ENCODE measurements around the gene SETD5. TPM values are rescaled to one million over a fixed set of nuclear protein-coding genes. Genes with fewer than 3 reads are reported as not detected.

The SETD5 gene
- total RNA-seq, 3 donors from 2014 or later (not counting 1 experiment from before 2014, with no cell fraction given): 106 to 154 (median 140) TPM

DNA sequence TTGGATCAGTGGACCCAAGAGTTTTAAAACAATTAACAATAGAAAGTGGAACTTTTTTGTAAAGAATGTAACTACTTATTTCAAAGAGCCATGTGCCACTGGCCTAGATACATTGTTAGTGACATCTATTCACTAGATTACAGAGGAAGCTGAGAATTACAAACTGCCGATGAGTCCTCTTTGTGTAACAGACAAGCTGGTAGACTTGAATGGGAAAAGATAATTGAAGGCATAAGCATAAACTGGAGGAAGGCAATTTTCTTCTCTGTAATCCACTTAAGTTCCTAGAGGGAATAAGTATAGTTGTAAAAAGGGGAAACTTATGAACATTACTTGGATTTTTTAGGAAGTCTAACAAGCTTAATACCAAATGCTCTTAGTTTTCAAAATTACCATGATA is 19.4 kb upstream of the SETD5 start:
- ATAC-seq: no peak
- Histone ChIP-seq H3K36me3 (ENCODE audit: control insufficient read depth, insufficient read depth, low read length) (peaks cover 69% of the 10 kb centered on the region), H3K4me3 (ENCODE audit: low read length) (no peak overlapping the region), H3K4me1 (ENCODE audit: control insufficient read depth, insufficient read depth, low read length) (no peaks in the 10 kb centered on the region), H3K27me3 (ENCODE audit: control insufficient read depth, insufficient read depth, low read length) (no peaks in the 10 kb centered on the region), H3K9me3 (ENCODE audit: control insufficient read depth, insufficient read depth, low read length) (no peaks in the 10 kb centered on the region), H3K27ac (ENCODE audit: low read length) (no peak overlapping the region)
- H3K27ac Mint-ChIP-seq: peak overlapping the region; percentile 18 to 53
- no peaks in the 10 kb centered on the region for H3K9me3 Mint-ChIP-seq
- no peaks in the 10 kb centered on the region for H3K27me3 Mint-ChIP-seq (ENCODE audit: low read depth in 2 of 2)
- intact Hi-C loops (cut with micrococcal nuclease): no loop called here
- WGBS (ENCODE audit: insufficient coverage): 100% methylated on average over 1 of the region's 1 CpG
- DNase-seq: no peak
- H3K4me3 Mint-ChIP-seq: no peak overlapping the region
- TF ChIP-seq, protein P1, sequence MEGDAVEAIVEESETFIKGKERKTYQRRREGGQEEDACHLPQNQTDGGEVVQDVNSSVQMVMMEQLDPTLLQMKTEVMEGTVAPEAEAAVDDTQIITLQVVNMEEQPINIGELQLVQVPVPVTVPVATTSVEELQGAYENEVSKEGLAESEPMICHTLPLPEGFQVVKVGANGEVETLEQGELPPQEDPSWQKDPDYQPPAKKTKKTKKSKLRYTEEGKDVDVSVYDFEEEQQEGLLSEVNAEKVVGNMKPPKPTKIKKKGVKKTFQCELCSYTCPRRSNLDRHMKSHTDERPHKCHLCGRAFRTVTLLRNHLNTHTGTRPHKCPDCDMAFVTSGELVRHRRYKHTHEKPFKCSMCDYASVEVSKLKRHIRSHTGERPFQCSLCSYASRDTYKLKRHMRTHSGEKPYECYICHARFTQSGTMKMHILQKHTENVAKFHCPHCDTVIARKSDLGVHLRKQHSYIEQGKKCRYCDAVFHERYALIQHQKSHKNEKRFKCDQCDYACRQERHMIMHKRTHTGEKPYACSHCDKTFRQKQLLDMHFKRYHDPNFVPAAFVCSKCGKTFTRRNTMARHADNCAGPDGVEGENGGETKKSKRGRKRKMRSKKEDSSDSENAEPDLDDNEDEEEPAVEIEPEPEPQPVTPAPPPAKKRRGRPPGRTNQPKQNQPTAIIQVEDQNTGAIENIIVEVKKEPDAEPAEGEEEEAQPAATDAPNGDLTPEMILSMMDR (IDR thresholded peaks at IDR 0.05): no peak
- H3K4me1 Mint-ChIP-seq: peaks cover 10% of the 10 kb centered on the region in 2 donors
- H3K36me3 Mint-ChIP-seq: peaks cover 19% of the 10 kb centered on the region

DNA sequence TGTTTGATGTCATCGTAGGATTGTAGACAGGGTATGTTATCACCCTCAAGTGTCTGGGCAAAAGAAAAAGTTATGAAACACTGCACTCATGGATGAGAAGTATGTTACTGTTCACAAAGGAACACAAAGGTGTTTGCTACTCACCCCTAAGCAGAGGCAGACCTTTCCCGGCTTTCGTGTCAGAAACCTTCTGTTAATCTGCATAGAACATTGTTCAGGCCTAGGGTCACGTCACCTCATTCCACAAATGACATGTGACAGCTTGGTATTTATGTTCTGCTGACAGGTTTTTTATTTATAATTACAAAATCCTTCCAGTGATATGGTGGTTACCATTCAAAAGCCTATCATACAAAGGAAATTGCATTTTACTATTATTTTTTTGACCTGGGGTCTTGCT is 18.1 kb upstream of the SETD5 start:
- H3K9me3 ChIP-seq (ENCODE audit: control insufficient read depth, insufficient read depth, low read length): no peaks in the 10 kb centered on the region
- H3K4me3 ChIP-seq (ENCODE audit: low read length): no peak overlapping the region
- peaks cover 19% of the 10 kb centered on the region for H3K36me3 Mint-ChIP-seq
- peaks cover 65% of the 10 kb centered on the region for H3K36me3 ChIP-seq (ENCODE audit: control insufficient read depth, insufficient read depth, low read length)
- peaks cover 6 to 10% of the 10 kb centered on the region in 2 donors for H3K4me1 Mint-ChIP-seq
- no peak overlapping the region for H3K27ac Mint-ChIP-seq
- no peaks in the 10 kb centered on the region for H3K27me3 Mint-ChIP-seq (ENCODE audit: low read depth in 2 of 2)
- no peak overlapping the region for H3K4me3 Mint-ChIP-seq
- H3K27me3 ChIP-seq (ENCODE audit: control insufficient read depth, insufficient read depth, low read length): no peaks in the 10 kb centered on the region
- H3K27ac ChIP-seq (ENCODE audit: low read length): no peak overlapping the region
- DNase-seq (no peak), ATAC-seq (no peak)
- WGBS (ENCODE audit: insufficient coverage): 71% methylated on average over 4 of the region's 4 CpGs
- no peaks in the 10 kb centered on the region for H3K4me1 ChIP-seq (ENCODE audit: control insufficient read depth, insufficient read depth, low read length)
- intact Hi-C loops (cut with micrococcal nuclease): no loop called here
- TF ChIP-seq, protein P1 (IDR thresholded peaks at IDR 0.05): no peak
- H3K9me3 Mint-ChIP-seq: no peaks in the 10 kb centered on the region

DNA sequence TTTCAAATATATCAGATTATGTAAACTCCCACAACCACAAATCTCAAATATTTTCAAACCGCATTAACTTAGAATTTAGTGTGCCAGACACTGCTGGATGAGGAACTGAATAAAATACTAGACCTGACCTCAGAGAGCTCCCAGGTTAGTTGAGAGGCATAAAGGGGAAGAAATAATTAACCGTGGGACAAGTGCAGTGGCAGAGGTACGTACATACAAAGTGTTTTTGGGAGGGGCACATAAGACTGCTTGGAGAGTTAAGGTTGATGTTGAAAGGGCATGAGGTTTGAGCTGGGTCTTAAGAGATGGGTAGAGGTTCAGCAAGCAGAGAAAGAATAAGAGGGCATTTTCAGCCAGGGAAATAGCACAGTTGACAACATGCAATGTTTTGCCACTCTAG is 17.4 kb upstream of the SETD5 start:
- TF ChIP-seq, protein P1 (IDR thresholded peaks at IDR 0.05): no peak
- no peak overlapping the region for H3K27ac ChIP-seq (ENCODE audit: low read length)
- peak overlapping the region in 1 of 2 donors; percentile 6 for H3K27ac Mint-ChIP-seq
- no peaks in the 10 kb centered on the region for H3K9me3 ChIP-seq (ENCODE audit: control insufficient read depth, insufficient read depth, low read length)
- intact Hi-C loops (cut with micrococcal nuclease): no loop called here
- H3K36me3 Mint-ChIP-seq: peaks cover 18% of the 10 kb centered on the region
- no peaks in the 10 kb centered on the region for H3K27me3 ChIP-seq (ENCODE audit: control insufficient read depth, insufficient read depth, low read length)
- peaks cover 65% of the 10 kb centered on the region for H3K36me3 ChIP-seq (ENCODE audit: control insufficient read depth, insufficient read depth, low read length)
- ATAC-seq: no peak
- peaks cover 6 to 10% of the 10 kb centered on the region in 2 donors for H3K4me1 Mint-ChIP-seq
- no peaks in the 10 kb centered on the region for H3K9me3 Mint-ChIP-seq
- WGBS (ENCODE audit: insufficient coverage): 99% methylated on average over 3 of the region's 3 CpGs
- H3K4me3 ChIP-seq (ENCODE audit: low read length): no peak overlapping the region
- H3K27me3 Mint-ChIP-seq (ENCODE audit: low read depth in 2 of 2): no peaks in the 10 kb centered on the region
- no peak for DNase-seq
- no peak overlapping the region for H3K4me3 Mint-ChIP-seq
- H3K4me1 ChIP-seq (ENCODE audit: control insufficient read depth, insufficient read depth, low read length): no peaks in the 10 kb centered on the region

DNA sequence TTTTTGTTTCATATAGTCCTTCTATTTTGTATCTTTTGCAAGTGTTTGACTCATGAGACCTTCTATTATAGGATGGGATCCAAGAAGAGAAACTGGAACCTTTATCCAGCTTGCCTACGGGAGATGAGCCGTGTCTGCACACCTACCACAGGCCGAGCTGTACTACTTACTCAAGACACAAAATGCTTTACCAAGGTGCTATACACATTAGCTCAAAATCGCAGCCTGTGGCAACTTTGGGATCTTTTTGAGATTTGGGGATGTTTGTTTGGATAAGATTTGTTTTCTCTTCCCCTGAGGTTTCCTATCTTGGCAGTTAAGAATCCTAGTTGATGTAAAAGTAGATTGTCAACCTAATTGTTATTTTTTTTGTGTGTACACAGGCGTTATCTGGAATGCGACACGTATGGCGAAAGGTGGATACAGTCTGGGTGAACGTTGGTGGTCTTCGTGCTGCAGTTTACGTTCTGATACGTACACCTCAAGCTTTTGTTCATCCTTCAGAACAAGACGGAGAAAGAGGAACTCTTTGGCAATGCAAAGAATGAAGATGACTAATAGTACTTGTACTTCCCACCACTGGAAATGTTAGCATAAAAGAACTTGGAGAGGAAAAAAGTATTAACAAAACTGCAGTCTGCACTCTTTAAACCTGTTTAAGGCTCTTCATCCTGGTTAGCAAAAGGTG is 13.1 kb upstream of the SETD5 start:
- WGBS (ENCODE audit: insufficient coverage): 92% methylated on average over 13 of the region's 13 CpGs
- ATAC-seq (no peak), DNase-seq (no peak)

More for the DNA sequence above, 13.1 kb upstream of the SETD5 start:
- peaks cover 79% of the 10 kb centered on the region for H3K36me3 ChIP-seq (ENCODE audit: control insufficient read depth, insufficient read depth, low read length)
- H3K27ac ChIP-seq (ENCODE audit: low read length): no peak overlapping the region
- no peak overlapping the region for H3K4me3 ChIP-seq (ENCODE audit: low read length)
- H3K4me1 ChIP-seq (ENCODE audit: control insufficient read depth, insufficient read depth, low read length): no peaks in the 10 kb centered on the region
- Mint-ChIP-seq H3K4me1 (peaks cover 0 to 5% of the 10 kb centered on the region in 2 donors), H3K27me3 (ENCODE audit: low read depth in 2 of 2) (no peaks in the 10 kb centered on the region), H3K36me3 (no peaks in the 10 kb centered on the region), H3K4me3 (no peak overlapping the region), H3K27ac (peak overlapping the region; percentile 7 to 68), H3K9me3 (no peaks in the 10 kb centered on the region)
- TF ChIP-seq, protein P1 (IDR thresholded peaks at IDR 0.05): no peak
- H3K9me3 ChIP-seq (ENCODE audit: control insufficient read depth, insufficient read depth, low read length): no peaks in the 10 kb centered on the region
- no peaks in the 10 kb centered on the region for H3K27me3 ChIP-seq (ENCODE audit: control insufficient read depth, insufficient read depth, low read length)
- intact Hi-C loops (cut with micrococcal nuclease): no loop called here
